HUES6 (cell line): ENCODE results near the gene COLEC11.

Experiments
- H3K27ac ChIP-seq: 2 replicates; pipeline ENCODE4 v1.7.0; 2013; ENCODE audit warnings: low read depth, mild to moderate bottlenecking, low read length, inconsistent platforms
- H3K27me3 ChIP-seq: 2 replicates; pipeline ENCODE4 v1.6.1; 2013; ENCODE audit warnings: low read length; ENCODE audit not compliant: control insufficient read depth, insufficient read depth
- H3K36me3 ChIP-seq: 2 replicates; pipeline ENCODE4 v1.6.1; 2013; ENCODE audit warnings: low read length; ENCODE audit not compliant: control insufficient read depth, insufficient read depth
- H3K4me1 ChIP-seq: 2 replicates; pipeline ENCODE4 v1.6.1; 2013; ENCODE audit warnings: low read length; ENCODE audit not compliant: control insufficient read depth, insufficient read depth
- H3K4me3 ChIP-seq: 2 replicates; pipeline ENCODE4 v1.5.1; 2013; ENCODE audit warnings: low read depth, low read length
- H3K9ac ChIP-seq: one replicate; pipeline ENCODE4 v1.6.1; 2013; ENCODE audit warnings: mild to moderate bottlenecking, low read length
- H3K9me3 ChIP-seq: 2 replicates; pipeline ENCODE4 v1.6.1; 2013; ENCODE audit warnings: low read depth, low read length; ENCODE audit not compliant: control insufficient read depth, insufficient read depth

COLEC11 gene

DNA sequence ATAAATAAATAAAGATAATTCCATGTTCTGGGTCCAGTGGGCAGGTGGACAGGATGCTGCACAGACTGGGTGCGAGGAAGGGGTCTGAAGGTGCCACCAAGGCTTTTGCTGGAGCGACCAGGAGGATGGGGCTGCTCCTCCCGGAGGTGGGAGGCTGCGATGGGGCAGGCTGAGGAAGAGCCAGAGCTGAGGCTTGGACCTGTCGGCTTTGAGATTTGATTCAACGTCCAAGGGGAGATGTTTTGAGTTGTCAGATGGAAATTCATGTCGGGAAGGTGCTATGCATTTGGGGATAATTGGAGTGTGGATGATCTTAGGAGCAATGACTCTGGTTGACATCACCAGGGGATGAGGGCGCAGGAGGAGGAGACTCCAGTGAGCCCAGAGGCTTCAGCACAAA lies 74.7 kb downstream of the COLEC11 start:
- no peak overlapping the region for H3K27ac ChIP-seq
- H3K4me1 ChIP-seq = no peaks in the 10 kb centered on the region
- H3K36me3 ChIP-seq = no peaks in the 10 kb centered on the region
- H3K27me3 ChIP-seq = no peaks in the 10 kb centered on the region
- H3K9me3 ChIP-seq = peaks cover 2% of the 10 kb centered on the region; the same call in 1 of the 2 replicates
- no peak overlapping the region for H3K4me3 ChIP-seq
- no peak overlapping the region for H3K9ac ChIP-seq

GRCh38 chr2:3670376-3670775 lies 75.5 kb downstream of the COLEC11 start:
- Histone ChIP-seq H3K27ac (no peak overlapping the region), H3K27me3 (no peaks in the 10 kb centered on the region), H3K4me3 (no peak overlapping the region), H3K36me3 (no peaks in the 10 kb centered on the region), H3K4me1 (no peaks in the 10 kb centered on the region), H3K9me3 (peaks cover under 1% of the 10 kb centered on the region; the same call in 1 of the 2 replicates), H3K9ac (no peak overlapping the region)

DNA sequence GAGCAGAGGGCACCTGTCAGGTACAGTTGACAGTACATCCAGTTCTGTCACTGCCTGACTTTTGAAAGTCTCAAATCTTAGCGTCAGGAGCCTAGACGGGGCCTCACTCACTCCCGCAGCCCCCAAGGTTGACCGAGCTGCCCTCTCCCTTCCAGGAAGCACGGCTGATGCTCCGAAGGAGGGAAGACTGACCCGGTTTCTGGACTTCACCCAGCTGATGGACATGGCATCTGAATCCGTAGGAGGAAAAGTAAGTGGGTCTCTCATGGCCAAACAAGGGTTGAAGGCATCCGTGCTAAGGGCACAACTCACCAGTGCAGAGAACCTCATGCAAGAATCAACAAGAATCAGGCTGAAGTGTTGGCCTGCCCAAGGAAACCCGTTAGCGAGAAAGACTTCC lies 76.0 kb downstream of the COLEC11 start:
- no peaks in the 10 kb centered on the region for H3K27me3 ChIP-seq
- no peaks in the 10 kb centered on the region for H3K9me3 ChIP-seq
- H3K4me3 ChIP-seq = no peak overlapping the region
- no peak overlapping the region for H3K9ac ChIP-seq
- no peaks in the 10 kb centered on the region for H3K4me1 ChIP-seq
- no peaks in the 10 kb centered on the region for H3K36me3 ChIP-seq
- no peak overlapping the region for H3K27ac ChIP-seq

DNA sequence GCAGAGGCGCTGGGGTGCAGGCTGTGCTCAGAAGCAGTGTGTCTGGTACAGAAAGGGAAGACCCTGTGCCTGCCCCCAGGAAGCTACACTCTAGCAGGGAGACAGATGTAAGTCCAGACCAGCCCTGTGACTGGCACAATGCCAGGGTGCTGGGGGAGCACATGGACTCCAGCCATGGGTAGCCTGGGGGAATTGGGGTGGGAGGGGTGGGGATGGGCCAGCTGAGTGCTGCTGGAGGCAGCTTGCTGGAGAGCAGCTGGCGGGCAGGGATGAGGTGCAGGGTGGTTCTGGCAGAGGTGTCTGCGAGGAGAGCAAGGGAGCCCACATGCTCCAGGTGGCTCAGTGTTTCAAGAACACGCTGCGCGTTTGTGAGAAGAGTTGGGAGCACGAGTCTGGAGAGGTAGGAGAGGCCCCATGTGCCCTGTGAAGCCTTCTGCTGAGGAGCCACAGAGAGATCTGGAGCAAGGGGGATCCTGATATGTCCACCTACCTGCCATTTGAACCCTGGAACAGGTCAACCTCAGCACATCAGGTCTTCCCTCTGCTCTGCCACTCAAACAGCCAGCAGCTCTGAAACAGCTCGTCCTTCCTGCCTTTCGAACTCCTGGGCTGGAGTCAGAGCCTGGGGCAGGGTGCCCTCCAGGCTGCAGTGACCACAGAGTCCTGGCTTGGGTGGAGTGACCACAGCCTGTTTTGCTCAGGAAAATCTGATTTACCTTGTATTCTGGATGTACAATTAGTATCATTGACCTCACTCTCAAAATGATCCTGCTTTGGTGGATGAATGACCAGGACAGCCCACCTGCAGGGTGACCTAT lies 78.2 kb downstream of the COLEC11 start:
- no peak overlapping the region for H3K27ac ChIP-seq
- no peak overlapping the region for H3K9ac ChIP-seq
- no peak overlapping the region for H3K4me3 ChIP-seq
- no peaks in the 10 kb centered on the region for H3K36me3 ChIP-seq
- H3K27me3 ChIP-seq = no peaks in the 10 kb centered on the region
- no peaks in the 10 kb centered on the region for H3K9me3 ChIP-seq
- no peaks in the 10 kb centered on the region for H3K4me1 ChIP-seq

DNA sequence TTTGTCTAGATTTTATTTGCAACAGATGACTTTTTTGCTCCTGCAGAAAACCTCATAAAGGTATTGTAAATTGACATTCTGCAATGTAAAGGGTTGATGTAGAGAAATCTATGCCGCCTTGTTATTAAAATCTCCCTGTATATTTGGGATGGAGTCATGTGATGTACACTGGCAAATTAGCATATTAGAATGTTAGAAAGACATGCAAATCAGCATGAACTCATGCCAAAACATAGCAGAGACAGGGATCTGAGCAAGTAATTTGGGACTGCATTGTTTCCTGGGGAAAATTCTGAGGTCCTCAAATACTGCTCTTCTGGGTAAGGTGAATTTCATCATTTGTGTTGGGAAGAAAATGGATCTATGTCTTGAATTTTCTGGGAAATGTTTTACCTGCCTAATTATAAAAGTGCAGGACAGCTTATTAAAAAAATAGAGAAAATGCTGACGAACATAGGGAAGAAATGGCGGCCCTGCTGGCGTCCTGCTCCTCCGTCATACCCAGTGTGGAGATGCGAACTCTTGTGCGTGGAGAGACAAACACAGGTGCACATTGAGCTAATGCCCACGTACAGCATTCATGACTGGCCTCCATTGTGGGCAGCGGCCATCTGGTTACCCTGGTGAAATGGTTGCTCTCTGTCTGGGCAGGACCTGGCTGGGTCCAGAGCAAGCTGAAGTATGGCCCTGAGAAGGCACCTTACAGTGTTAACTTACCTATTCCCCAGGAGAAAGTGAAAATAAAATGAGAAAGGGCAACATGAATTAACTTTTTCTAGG lies 79.3 kb downstream of the COLEC11 start:
- H3K9me3 ChIP-seq = no peaks in the 10 kb centered on the region
- H3K9ac ChIP-seq = no peak overlapping the region
- H3K27ac ChIP-seq = no peak overlapping the region
- no peaks in the 10 kb centered on the region for H3K36me3 ChIP-seq
- no peaks in the 10 kb centered on the region for H3K4me1 ChIP-seq
- no peak overlapping the region for H3K4me3 ChIP-seq
- peaks cover 6% of the 10 kb centered on the region; the same call in 1 of the 2 replicates for H3K27me3 ChIP-seq

GRCh38 chr2:3675687-3676086 lies 80.8 kb downstream of the COLEC11 start:
- no peaks in the 10 kb centered on the region for H3K36me3 ChIP-seq
- no peaks in the 10 kb centered on the region for H3K9me3 ChIP-seq
- peaks cover 6% of the 10 kb centered on the region for H3K27me3 ChIP-seq
- H3K27ac ChIP-seq = no peak overlapping the region
- H3K4me3 ChIP-seq = no peak overlapping the region
- H3K9ac ChIP-seq = no peak overlapping the region
- no peaks in the 10 kb centered on the region for H3K4me1 ChIP-seq

GRCh38 chr2:3677436-3677835 lies 82.5 kb downstream of the COLEC11 start:
- Histone ChIP-seq H3K27ac (no peak overlapping the region), H3K4me3 (no peak overlapping the region), H3K9ac (no peak overlapping the region), H3K4me1 (no peaks in the 10 kb centered on the region), H3K27me3 (peaks cover 6% of the 10 kb centered on the region), H3K9me3 (no peaks in the 10 kb centered on the region), H3K36me3 (no peaks in the 10 kb centered on the region)

DNA sequence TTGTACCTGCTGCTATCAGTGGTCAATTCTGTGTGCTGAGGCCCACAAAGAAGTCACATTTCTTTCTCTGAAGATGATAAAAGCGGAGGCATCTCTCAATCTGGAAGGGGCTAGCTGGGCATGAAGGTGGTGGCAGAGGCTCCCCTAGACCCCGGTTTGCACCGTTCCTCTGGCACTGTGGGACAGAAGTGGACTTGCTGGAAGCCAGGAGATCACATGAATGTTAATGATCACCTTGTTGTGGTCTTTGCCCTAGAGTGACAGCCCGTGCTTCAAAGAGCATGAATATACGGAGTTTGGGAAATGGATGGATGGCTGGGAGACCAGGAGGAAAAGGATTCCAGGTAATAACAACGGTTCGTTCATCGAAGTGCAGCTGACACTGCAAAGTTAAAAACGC lies 83.3 kb downstream of the COLEC11 start:
- H3K9me3 ChIP-seq = no peaks in the 10 kb centered on the region
- no peaks in the 10 kb centered on the region for H3K4me1 ChIP-seq
- H3K27me3 ChIP-seq = peaks cover 6% of the 10 kb centered on the region
- no peak overlapping the region for H3K9ac ChIP-seq
- H3K27ac ChIP-seq = no peak overlapping the region
- H3K4me3 ChIP-seq = no peak overlapping the region
- H3K36me3 ChIP-seq = no peaks in the 10 kb centered on the region

DNA sequence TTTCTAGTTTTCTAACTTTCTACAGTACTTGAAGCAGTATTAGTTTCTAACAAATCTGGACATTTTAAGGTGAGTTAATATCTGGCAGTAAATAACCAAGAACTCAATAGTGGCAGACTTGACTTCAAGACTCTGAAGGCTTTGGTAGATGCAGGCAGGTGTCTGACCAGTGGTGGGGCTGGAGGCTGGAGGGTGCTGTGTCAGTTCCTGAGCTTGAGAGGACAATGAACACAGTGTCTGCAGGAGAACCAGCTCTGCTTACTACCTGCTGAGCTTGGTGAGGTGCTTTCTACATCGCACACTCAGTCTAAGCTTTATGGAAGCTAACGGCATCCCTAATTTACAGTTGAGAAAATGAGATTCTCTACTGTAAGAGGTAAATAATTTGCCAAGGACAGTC lies 84.3 kb downstream of the COLEC11 start:
- Histone ChIP-seq H3K4me3 (no peak overlapping the region), H3K9me3 (no peaks in the 10 kb centered on the region), H3K36me3 (no peaks in the 10 kb centered on the region), H3K9ac (no peak overlapping the region), H3K27me3 (peaks cover 6% of the 10 kb centered on the region), H3K4me1 (no peaks in the 10 kb centered on the region), H3K27ac (no peak overlapping the region)

GRCh38 chr2:3679616-3680393 lies 84.9 kb downstream of the COLEC11 start:
- H3K4me3 ChIP-seq = no peak overlapping the region
- no peaks in the 10 kb centered on the region for H3K9me3 ChIP-seq
- H3K27me3 ChIP-seq = peaks cover 6% of the 10 kb centered on the region
- H3K27ac ChIP-seq = no peak overlapping the region
- no peaks in the 10 kb centered on the region for H3K36me3 ChIP-seq
- no peaks in the 10 kb centered on the region for H3K4me1 ChIP-seq
- no peak overlapping the region for H3K9ac ChIP-seq
